SU-DHL-6 (cell line): ENCODE data around the gene ANO9.

Experiments
- H2AFZ ChIP-seq: fragments of 200-600 bp; sonication (generic); 2 replicates; pipeline ENCODE4 v1.6.1; 2014; ENCODE audit warnings: low read depth, mild to moderate bottlenecking, moderate library complexity, mixed read lengths, antibody characterized with exemption, low read length; ENCODE audit not compliant: severe bottlenecking
- H3F3A ChIP-seq: fragments of 200-600 bp; shearing (Covaris generic); 2 replicates; pipeline ENCODE4 v1.6.0; 2016; ENCODE audit warnings: antibody characterized with exemption, mild to moderate bottlenecking; ENCODE audit not compliant: insufficient read depth
- H3K27ac ChIP-seq: fragments of 200-600 bp; sonication (generic); 2 replicates; pipeline ENCODE4 v1.5.1; 2016; ENCODE audit warnings: low read depth, mild to moderate bottlenecking, low read length, moderate library complexity, mixed read lengths
- H3K27me3 ChIP-seq: fragments of 200-600 bp; sonication (generic), shearing (Covaris generic); 2 replicates; pipeline ENCODE4 v1.6.0; 2014; ENCODE audit warnings: mild to moderate bottlenecking, low read length
- H3K36me3 ChIP-seq: fragments of 200-600 bp; sonication (generic); 2 replicates; pipeline ENCODE4 v1.6.1; 2014; ENCODE audit warnings: mild to moderate bottlenecking, low read length, mixed read lengths
- H3K4me2 ChIP-seq: fragments of 300-600, 200-600 bp; shearing (Covaris generic), sonication (generic); 2 replicates; pipeline ENCODE4 v1.6.0; 2014; ENCODE audit warnings: low read length, low read depth, mild to moderate bottlenecking; ENCODE audit not compliant: poor library complexity, severe bottlenecking
- H3K4me3 ChIP-seq: fragments of 200-600 bp; sonication (generic); 2 replicates; pipeline ENCODE4 v1.5.1; 2014; ENCODE audit warnings: antibody characterized with exemption, low read length, mild to moderate bottlenecking, mixed read lengths; ENCODE audit not compliant: insufficient read depth, poor library complexity, severe bottlenecking
- H3K79me2 ChIP-seq: fragments of 200-600 bp; sonication (generic); 2 replicates; pipeline ENCODE4 v1.6.1; 2014; ENCODE audit warnings: mild to moderate bottlenecking, low read length, moderate library complexity; ENCODE audit not compliant: insufficient read depth
- H3K9ac ChIP-seq: fragments of 200-600 bp; sonication (generic); 2 replicates; pipeline ENCODE4 v1.7.0; 2014; ENCODE audit warnings: mild to moderate bottlenecking, low read length
- H3K9me2 ChIP-seq: fragments of 200-600 bp; sonication (generic); replicated peaks from 2 replicates; pipeline ENCODE4 v1.6.1; 2014; ENCODE audit warnings: low read length; ENCODE audit not compliant: insufficient read depth
- H3K9me3 ChIP-seq: fragments of 200-600 bp; sonication (generic); 2 replicates; pipeline ENCODE4 v1.6.1; 2014; ENCODE audit warnings: low read length, mixed read lengths; ENCODE audit not compliant: insufficient read depth
- H4K20me1 ChIP-seq: fragments of 200-600 bp; sonication (generic); 2 replicates; pipeline ENCODE4 v1.6.1; 2014; ENCODE audit warnings: low read depth, mild to moderate bottlenecking, antibody characterized with exemption, low read length, moderate library complexity, mixed read lengths
- EZH2phosphoT487 ChIP-seq: fragments of 200-600 bp; sonication (generic), shearing (Covaris generic); conservative IDR thresholded peaks from 2 replicates; pipeline ENCODE4 v1.6.1; 2018; ENCODE audit warnings: mild to moderate bottlenecking, antibody characterized with exemption, low read length, moderate library complexity, mixed read lengths
- TF ChIP-seq, protein P1 (sequence below): fragments of 200-600 bp; sonication (generic); IDR thresholded peaks from one replicate; pipeline ENCODE4 v1.5.1; 2017; ENCODE audit warnings: antibody characterized with exemption, mild to moderate bottlenecking, low read length, moderate library complexity; ENCODE audit not compliant: insufficient read depth, poor library complexity, severe bottlenecking

Gene ANO9

GRCh38 chr11:490186-490929, 48.5 kb upstream of the ANO9 start:
- TF ChIP-seq, protein P1, sequence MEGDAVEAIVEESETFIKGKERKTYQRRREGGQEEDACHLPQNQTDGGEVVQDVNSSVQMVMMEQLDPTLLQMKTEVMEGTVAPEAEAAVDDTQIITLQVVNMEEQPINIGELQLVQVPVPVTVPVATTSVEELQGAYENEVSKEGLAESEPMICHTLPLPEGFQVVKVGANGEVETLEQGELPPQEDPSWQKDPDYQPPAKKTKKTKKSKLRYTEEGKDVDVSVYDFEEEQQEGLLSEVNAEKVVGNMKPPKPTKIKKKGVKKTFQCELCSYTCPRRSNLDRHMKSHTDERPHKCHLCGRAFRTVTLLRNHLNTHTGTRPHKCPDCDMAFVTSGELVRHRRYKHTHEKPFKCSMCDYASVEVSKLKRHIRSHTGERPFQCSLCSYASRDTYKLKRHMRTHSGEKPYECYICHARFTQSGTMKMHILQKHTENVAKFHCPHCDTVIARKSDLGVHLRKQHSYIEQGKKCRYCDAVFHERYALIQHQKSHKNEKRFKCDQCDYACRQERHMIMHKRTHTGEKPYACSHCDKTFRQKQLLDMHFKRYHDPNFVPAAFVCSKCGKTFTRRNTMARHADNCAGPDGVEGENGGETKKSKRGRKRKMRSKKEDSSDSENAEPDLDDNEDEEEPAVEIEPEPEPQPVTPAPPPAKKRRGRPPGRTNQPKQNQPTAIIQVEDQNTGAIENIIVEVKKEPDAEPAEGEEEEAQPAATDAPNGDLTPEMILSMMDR = no peak
- TF ChIP-seq EZH2phosphoT487 = no peak
- H3K79me2 ChIP-seq = no peaks in the 10 kb centered on the region
- H4K20me1 ChIP-seq = no peaks in the 10 kb centered on the region
- no peaks in the 10 kb centered on the region for H3K9me3 ChIP-seq
- no peaks in the 10 kb centered on the region for H3F3A ChIP-seq
- no peak overlapping the region for H3K4me2 ChIP-seq
- H3K27ac ChIP-seq = no peak overlapping the region
- no peaks in the 10 kb centered on the region for H3K36me3 ChIP-seq
- no peaks in the 10 kb centered on the region for H3K27me3 ChIP-seq
- no peak overlapping the region for H3K9ac ChIP-seq
- H2AFZ ChIP-seq = no peak overlapping the region
- H3K4me3 ChIP-seq = no peak overlapping the region
- H3K9me2 ChIP-seq = no peaks in the 10 kb centered on the region

GRCh38 chr11:489610-490185, 47.9 kb upstream of the ANO9 start:
- Histone ChIP-seq H3K27ac (no peak overlapping the region), H3K9ac (no peak overlapping the region), H3F3A (no peaks in the 10 kb centered on the region), H3K4me2 (no peak overlapping the region), H3K27me3 (no peaks in the 10 kb centered on the region), H3K36me3 (no peaks in the 10 kb centered on the region), H3K9me3 (no peaks in the 10 kb centered on the region), H4K20me1 (no peaks in the 10 kb centered on the region), H3K9me2 (no peaks in the 10 kb centered on the region), H3K79me2 (no peaks in the 10 kb centered on the region), H3K4me3 (no peak overlapping the region), H2AFZ (no peak overlapping the region)
- TF ChIP-seq EZH2phosphoT487 = no peak

DNA sequence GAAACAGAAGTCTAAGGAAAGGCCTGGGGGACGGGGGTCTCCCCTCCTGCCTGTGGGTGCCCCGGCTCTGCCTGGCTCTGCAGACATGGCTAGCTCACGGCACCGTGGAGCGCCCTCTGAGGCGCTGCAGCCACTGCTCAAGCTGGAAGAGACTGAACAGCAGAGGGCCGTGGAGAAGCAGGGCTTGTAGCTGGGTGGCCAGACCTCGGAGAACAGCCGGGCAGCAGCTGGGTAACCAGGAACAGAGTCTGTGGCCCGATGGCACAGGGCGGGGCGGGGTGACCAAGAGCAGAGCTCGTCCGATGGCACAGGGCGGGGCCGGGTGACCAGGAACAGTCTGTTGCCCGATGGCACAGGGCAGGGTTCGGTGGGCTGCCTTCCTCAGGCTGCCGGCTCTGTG, 47.2 kb upstream of the ANO9 start:
- no peaks in the 10 kb centered on the region for H3F3A ChIP-seq
- no peak overlapping the region for H3K4me2 ChIP-seq
- no peaks in the 10 kb centered on the region for H3K27me3 ChIP-seq
- H4K20me1 ChIP-seq = no peaks in the 10 kb centered on the region
- no peaks in the 10 kb centered on the region for H3K9me2 ChIP-seq
- H3K36me3 ChIP-seq = no peaks in the 10 kb centered on the region
- no peaks in the 10 kb centered on the region for H3K79me2 ChIP-seq
- H3K9me3 ChIP-seq = no peaks in the 10 kb centered on the region
- H3K9ac ChIP-seq = no peak overlapping the region
- H3K27ac ChIP-seq = no peak overlapping the region
- no peak overlapping the region for H3K4me3 ChIP-seq
- TF ChIP-seq, protein P1 = no peak
- TF ChIP-seq EZH2phosphoT487 = no peak
- H2AFZ ChIP-seq = no peak overlapping the region

- H2AFZ ChIP-seq = no peak overlapping the region
- no peaks in the 10 kb centered on the region for H3K79me2 ChIP-seq
- H3K4me2 ChIP-seq = no peak overlapping the region
- no peaks in the 10 kb centered on the region for H4K20me1 ChIP-seq
- H3K9ac ChIP-seq = no peak overlapping the region
- H3K27ac ChIP-seq = no peak overlapping the region
- no peak for TF ChIP-seq EZH2phosphoT487
- TF ChIP-seq, protein P1 = no peak
- no peaks in the 10 kb centered on the region for H3K9me3 ChIP-seq
- no peaks in the 10 kb centered on the region for H3F3A ChIP-seq
- H3K4me3 ChIP-seq = no peak overlapping the region
- H3K9me2 ChIP-seq = no peaks in the 10 kb centered on the region
- no peaks in the 10 kb centered on the region for H3K27me3 ChIP-seq
- H3K36me3 ChIP-seq = no peaks in the 10 kb centered on the region
Measured at GRCh38 chr11:488579-488978, 46.8 kb upstream of the ANO9 start.
